ENCODE results near the gene GNPTAB.

- TF ChIP-seq POLR2A (IDR thresholded peaks at IDR 0.05) (no peak), CTCF (IDR thresholded peaks at IDR 0.05 in 4 of 5, conservative IDR thresholded peaks at IDR 0.05 in 1 of 5) (no peak)
Measured at GRCh38 chr12:101855976-101856375, 25.2 kb upstream of the GNPTAB start.

Data from gastrocnemius medialis (tissue), 4 donors.